ENCODE measurements around the gene CACHD1.
"Not testable (repeated sequence)": the region's sequence is repeated elsewhere in the genome, so short reads cannot be mapped to it uniquely, and the experiment has no call there.

The CACHD1 gene

DNA sequence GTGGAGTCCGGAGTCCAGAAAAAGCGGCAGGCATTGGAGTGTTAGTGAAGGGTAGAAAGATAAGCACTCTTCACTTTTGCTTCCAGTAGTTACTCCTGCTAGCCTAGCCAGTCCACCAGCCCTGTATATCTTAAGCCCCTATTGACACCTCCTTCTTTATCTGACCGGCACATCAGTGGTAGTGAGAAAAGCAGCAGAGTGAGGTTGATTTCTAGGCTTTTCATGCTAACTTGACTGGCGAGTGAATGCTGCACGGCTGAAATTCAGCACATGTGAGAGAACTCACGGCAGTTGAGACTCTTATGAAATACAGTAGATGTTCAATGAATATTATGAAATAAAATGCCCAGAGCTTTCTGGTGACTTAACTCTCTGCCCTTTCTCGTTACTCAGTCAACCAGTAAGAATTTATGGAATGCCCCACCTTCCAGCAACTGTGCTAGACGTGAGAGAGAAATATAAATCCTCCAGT lies 128.2 kb downstream of the CACHD1 start:
- DNase-seq, result no peak

DNA sequence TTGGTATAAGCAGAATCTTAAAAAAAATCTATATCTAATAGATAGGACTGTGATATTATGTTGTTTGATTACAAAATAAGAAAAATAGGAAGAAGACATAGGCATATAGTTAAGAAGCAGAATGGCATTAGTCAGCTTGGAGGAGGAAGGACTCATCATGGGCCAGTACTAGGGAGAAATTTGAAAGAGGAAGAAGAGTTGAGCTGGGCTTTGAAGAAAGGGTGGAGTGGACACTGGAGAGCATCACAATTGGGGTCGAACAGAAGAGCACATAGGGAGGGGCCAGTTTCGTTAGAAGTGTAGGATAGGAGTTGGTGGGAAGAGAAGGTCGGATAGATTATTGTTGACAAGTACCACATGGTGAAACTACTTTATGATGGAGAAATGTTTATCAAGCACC lies 129.3 kb downstream of the CACHD1 start:
- DNase-seq, result no peak

DNA sequence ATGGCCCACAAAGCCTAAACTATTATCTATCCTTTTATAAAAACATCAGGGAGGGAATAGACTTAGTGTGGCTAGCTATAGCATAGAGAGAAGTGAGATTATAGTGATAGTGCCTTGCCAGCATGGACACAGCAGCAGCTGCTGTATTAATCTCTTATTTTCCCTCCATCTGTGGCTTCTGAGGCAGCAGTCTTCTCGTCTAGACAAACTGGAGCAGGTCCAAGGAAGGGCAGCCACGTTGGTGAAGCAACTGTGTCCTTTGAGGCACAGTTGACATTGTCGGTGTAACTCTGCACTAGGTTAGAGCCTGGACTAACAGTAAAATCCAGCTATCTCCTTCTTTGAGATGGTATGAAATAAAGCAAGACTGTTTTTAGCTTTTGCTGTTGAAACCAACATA lies 131.3 kb downstream of the CACHD1 start:
- DNase-seq, result no peak

DNA sequence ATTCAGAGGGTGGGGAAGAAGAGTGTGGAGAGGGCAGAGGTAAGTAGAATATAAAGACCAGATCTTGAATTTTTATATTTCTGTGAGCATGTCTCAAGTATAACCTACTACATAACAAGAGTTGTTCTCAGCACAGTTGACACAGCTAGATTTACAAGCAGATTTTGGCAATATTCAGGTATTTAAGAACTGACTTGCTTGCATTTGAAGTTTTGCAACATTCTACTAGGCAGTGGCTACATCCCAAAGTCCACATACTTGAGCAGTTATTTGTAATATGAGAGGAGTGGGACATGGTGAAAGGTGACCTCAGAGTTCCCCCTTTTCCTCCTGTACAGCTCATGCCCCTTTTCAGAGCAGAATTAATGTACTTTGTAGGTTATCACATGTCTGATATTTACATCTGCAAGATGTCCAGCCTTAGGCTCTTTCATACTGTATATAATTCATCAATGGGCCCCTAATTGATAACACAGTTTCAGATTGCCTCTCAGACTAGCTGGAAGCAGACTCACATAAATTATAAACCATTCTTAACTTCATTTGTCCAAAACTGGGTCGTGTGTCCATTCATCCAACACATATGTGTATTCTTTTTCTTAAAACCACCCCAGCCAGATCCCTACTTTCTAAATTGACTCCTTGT lies 138.2 kb downstream of the CACHD1 start:
- DNase-seq, result no peak

DNA sequence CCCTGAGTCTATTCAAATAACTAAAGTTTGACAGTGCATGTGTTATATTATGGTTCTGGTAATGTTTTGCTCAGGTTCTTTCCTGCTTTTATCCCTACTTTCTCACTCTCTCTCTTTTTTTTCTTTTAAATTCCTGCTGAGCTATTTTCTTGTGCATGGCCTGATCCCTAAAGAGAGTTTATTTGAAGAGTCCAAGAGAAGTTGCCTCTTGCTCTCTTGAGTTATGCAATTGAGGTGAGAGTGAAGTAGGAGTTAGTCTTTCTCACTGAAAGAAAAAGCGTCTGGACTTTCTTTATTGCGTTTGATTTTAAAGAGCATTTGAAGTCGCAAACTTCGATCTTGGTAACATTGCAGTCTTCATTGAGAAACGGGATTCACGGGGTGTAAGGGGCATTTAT lies 138.7 kb downstream of the CACHD1 start:
- no peak for DNase-seq

DNA sequence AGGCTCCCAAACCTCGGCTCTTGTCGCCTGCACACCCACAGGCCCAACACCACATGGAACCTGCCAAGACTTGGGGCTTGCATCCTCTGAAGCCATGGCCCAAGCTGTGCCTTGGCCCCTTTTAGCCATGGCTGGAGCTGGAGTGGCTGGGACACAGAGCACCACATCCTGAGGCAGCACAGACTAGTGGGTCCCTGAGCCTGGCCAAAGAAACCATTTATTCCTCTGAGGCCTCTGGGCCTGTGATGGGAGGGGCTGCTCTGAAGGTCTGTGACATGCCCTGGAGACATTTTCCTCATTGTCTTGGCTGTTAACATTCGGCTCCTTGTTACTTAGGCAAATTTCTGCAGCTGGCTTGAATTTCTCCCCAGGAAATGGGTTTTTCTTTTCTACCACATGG lies 141.0 kb downstream of the CACHD1 start:
- DNase-seq, result not testable (repeated sequence)

DNA sequence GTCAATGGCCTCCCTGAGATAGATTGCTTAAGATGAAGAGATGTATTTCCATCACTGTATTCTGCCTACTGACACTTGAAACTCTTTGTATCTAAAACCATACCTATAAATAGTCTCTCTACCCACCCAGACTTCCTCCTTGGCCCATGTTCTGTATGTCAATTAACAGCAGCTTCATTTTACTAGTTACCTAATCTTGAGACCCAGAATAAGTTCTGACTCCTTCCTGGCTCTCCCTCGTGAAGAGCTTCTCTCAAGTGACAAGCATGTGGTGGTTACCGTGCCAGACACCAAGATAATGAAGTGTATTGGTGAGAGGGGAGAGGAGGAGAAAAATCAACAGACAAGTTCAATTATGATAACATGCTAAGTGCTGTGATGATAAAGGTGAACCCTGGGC lies 146.1 kb downstream of the CACHD1 start:
- DNase-seq, result no peak

DNA sequence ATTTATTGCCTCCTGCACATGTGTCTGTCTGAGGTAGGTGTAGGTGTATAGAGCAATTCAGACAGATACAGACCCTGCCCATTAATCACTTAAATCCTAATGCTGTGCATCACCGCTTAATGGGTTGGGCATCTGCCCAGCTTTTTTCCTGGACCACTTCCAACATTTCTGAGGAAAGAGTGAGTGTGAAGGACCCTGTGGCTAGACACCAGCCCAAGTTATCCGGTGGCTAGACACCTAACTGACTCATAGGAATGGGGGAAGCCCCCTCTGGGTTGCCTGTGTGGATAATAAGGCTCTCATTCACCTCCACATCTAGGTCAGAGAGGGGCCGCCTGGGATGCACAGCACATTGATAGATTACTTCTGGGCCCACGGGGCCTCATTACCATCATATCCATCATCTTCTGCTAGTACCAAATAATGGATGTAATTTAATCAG lies 153.8 kb downstream of the CACHD1 start:
- DNase-seq, result no peak

DNA sequence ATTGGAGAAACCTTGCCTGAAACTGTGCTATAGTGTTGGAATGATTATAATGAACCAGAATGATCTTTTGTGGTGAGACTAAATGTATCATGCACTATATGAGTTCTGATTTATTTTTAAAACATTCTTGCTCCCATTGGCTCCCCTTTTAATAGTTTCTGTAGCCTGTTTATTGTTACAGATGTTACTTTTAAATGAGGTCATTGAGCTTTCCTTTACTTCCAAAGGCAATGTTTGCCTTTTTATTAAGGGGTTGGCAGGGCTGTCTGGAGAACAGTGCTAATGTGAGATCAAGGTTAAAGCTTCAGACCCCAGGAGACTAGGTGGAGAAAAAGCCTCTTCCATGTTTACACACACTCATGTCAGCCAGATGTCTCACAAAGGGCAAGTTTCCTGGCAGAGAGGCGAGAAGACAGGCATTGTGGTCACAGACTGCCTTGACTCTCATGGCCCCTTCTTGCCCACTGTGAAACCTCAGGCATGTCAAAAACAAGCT lies 154.3 kb downstream of the CACHD1 start:
- DNase-seq, result no peak

DNA sequence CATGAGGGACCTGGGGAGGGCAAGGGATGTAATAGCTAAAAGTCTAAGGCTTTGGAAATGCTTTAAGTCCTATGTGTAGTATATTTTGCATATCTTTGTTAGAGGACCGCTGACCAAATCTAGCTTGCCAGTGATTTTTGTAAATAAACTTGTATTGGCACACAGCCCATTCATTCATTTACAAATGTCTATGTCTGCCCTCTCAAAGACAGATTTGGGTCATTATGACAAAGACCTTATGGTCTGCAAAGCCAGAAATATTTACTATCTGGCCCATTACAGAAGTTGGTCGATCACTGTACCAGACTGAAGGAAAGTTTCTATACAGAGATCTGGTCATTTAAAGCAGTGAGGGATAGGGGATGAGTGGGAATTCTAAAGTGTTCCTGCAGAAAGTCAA lies 154.9 kb downstream of the CACHD1 start:
- no peak for DNase-seq

DNA sequence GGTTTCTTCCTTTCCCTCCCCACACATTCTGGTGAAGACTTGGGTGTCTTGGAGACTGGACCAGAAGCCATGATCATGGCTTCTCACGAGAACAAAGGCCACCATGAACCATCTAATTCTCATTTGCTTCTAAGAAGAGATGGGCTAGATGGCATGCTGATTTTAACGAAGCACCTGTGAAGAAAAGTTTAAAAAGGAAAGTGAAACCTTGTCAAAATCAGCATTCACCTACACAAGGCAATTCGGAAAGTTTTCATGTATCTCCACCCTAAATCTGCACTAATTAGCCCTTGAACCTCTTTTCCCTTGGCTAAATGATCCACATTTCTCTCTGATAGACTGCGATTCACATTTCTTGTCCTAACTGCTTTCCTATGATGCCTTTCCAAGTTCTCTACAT lies 160.7 kb downstream of the CACHD1 start:
- no peak for DNase-seq

DNA sequence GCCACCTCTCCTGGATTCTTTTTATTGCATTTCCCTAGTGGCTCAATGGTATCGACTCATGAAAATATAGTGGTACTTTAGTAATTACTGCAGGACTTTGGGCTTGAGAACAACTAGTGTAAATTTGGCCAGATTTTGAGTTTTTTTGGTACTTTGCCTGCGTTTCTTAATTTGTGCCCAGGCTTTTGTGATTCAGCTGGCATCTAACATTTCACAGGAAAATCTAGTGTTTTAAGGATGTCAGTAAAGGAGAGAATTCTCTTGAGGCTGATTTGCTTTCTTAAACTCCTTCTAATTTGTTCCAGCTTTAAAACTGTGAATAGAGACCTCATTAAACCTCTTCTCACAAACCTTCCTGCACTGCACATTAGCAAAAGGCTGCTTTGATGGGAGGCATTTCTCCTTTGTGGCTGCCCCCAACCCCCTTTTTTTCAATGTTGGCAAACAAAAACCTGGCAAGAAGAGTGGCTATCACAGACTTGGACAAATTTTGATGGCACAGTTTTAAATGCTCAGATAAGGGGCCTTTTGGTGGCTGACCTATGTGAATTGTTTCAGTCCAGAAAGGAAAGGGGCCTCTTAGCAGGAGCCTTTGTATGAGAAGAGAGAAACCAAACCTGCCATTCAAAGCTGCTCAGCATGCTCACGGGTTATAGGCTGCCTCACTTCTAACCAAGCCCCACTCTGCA lies 161.6 kb downstream of the CACHD1 start:
- no peak for DNase-seq

DNA sequence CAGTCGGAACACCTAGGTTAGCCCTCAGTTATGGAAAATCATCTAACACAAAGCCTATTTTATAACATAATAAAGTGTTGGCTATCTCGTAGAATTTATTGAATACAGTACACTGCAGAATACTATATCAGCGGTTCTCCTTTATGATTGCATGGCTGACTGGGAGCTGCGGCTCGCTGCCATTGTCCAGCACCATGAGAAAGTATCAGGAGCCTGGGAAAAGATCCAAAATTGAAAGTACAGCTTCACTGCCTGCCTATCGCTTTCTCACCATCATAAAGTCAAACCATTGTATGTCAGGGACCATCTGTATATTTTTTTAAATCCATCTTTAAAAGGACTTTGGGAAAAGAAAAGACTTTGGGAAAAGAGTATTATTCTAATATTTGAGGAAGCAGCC lies 163.0 kb downstream of the CACHD1 start:
- no peak for DNase-seq

DNA sequence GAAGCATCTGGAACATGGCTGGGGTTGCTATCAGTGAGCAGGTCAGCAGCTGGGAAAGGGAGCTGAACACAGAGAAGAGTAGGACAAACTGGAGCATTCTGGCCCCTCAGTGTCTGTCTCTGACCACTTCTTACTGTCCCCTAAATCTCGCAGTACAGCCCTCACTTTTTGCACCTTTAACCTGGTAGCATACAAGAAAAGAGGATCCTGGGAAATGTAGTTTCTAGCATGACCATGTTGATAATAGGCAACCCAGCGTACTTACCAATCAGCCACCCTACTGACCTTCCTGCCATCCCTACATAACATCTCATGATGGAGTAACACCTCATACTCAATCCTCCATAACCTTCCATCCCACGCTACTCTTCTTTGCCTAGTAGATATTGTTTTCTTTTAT lies 175.8 kb downstream of the CACHD1 start:
- DNase-seq, result no peak

DNA sequence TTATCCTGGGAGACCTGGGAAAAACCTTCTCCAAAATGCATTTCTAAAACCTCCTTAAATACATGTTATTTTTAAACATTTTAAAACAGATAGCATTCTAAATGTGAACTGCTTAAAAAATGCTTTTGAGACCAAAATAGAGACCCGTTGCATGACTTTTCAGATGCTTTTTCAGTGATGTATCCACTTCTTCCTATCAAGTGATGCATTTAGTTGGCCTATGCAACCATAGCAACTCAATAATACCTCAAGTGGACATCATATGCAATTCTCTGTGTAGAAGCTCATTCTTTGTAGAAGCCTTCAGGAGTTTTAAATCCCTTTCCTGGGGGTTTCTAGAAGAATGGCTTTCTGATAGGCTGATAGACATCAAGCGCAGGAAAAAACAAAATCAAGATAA lies 180.5 kb downstream of the CACHD1 start:
- no peak for DNase-seq

DNA sequence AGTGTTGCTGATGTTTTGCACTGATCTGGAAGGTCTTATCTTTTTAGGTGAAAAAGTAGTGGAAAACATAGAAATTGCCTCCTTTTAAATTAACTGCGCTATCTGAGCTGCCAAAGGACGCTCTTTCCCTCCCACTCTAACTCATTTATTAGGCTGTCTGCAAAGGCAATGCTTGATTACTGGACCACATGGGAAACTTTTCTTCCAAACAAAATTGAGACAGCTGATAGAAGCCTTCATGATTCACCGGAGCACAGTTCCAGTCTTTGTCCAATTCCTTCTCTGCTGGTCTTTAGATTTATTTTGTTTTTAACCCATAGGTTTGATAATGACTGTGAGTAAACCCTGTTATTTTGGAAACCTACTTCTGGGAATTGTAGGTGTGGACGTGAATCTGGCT lies 181.9 kb downstream of the CACHD1 start:
- no peak for DNase-seq

DNA sequence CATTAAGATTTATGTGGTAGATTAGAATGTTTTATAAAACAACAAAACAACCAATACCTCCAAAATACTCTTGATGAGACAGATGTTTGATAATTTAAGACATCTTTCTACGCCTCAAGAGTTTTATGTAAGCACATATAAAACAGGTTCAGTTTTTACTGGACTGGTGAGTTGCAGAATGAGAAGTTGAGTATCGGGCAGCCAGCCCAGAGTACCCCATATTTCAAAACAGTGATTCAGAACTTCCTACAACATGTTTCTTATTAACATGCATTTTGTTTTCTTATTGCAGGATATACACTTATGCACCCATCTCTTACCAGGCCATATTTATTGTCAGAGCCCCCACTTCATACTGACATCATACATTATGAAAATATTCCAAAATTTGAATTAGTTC lies 183.5 kb downstream of the CACHD1 start:
- no peak for DNase-seq

DNA sequence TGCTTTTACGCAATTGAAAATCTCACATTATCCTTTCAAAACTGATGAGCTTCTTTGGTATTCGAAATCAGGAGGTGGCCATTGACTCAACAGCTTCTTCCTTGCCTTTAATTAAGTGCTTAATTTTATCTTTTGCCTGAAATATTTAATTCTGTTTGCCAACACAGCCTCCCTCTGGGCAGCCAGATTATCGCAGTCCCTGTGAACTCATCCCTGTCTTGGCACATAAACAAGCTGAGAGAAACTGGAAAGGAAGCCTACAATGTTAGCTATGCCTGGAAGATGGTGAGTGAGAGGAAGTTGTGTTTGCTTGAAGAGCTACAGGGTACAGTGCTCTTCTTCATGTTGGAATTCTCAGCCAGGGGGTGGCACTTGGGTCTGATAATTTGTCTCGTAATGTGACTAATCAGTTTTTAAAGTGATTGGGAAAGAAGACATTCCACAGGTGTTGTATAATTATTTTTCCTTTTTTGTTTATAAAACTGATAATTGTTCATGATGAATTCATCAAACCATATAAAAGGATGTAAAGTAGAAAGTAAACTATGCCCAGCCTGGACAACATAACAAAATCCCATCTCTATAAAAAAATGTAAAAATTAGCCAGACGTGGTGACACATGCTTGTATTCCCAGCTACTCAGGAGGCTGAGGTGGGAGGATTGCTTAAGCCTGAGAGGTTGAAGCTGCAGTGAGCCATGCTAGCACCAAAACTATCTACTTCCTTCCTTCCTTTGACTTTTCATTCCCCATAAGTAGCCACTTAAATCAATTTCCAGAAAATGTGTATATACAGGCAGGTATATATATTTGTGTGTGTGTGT lies 184.8 kb downstream of the CACHD1 start:
- DNase-seq, result no peak

DNA sequence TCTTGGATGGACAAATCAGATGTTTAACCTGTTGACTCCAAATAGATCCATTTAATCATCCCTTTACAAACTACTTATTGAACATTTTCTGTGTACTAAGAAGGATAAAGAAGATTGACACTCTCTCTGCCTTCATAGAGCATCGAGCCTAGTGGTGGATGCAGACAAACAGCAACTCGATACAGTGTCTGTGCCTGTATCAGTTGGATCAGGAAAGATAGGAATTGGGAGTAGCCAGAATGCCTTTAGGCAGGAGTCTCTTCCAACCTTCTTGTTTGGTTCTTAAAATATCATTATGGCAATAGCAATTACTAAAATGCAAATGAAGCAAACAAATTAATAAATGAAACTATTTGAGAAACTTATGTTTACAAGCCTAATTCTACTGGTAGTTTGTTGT lies 185.9 kb downstream of the CACHD1 start:
- DNase-seq, result no peak

DNA sequence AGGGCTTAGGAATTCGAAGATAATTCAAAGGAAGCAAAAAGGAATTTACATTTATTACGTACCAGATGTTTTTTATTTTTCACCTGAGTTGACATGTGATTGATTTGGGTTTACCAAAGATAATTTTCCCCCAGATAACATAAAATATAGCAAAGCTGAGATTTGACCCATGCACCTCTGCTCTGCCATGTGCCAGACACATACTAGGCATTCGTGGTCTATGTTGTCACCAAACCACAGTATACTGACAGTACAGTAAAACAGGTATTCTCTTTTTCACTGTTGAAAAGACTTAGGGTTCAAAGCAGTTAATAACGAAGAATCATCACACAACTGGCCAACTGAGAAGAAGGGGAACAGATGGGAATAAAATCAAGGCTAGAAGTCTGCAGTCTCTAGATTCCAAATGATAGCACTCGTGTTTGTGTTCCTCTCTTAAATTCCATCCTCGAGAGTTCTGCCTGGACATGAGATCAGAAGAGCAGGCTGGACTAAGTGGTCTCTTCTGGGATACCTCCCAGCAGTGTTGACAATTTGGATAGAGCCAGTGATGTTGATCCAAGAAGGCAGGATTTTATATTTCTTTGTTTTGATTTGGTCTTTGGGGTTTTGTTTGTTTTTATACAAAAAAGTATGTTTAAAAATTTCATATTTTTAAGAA lies 189.7 kb downstream of the CACHD1 start:
- DNase-seq, result no peak

DNA sequence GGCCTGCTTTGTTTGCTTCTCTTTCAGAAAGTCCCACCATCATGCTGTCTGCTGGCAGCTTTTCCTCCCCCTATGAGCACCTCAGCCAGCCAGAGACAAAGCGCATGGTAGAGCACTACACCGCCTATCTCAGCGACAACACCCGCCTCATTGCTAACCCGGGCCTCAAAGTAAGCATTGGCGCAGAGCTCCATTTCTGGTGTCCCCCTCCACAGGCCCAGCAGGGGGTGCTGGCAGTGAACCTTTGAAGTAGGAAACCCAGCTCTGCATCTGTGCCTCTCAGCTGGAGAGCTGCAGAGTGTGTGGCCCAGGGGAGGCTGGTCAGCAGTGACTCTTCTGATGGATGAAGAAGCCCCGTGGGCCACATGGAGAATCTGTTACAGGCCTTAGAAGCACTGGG lies 193.7 kb downstream of the CACHD1 start:
- DNase-seq, result no peak

DNA sequence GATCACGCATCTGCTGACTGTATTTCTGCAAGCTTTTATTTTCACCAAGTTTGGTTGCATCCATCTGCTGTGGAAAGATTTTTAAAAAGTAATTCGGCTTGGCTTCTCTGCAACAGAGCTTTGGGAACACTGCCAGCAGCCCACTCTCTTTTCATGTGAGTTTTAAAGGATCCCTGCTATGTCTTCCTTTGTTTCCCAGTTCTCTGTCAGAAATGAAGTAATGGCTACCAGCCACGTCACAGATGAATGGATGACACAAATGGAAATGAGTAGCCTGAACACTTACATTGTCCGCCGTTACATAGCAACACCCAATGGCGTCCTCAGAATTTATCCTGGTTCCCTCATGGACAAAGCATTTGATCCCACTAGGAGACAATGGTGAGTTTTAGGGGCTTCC lies 194.4 kb downstream of the CACHD1 start:
- no peak for DNase-seq

DNA sequence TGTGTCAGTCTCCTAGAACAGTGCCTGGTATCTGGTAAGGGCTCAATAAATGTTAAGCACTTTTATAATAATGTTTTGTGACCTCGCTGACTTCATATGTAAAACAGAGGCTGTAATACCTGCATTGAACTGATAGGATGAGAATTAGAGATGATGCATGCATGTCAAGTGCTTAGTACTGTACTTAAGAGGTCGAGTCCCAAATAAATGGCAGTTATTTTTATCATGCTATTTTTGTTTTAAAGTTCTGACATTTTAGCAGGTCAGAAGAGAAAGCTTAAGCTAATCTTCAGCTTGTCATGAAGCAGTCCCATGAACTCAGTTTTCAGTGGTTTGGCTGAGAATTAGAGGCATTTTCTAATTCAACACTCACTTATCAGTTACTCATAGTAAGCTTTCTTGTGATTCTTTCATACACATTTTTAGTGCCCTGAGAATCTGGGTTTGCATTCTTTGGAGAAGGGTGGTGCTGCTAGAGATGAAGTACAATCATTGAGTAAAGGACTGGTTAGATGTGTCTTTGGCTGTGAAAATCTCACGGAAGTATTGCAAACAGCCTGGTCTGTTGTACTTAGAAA lies 199.3 kb downstream of the CACHD1 start:
- no peak for DNase-seq

All from effector CD8-positive, alpha-beta T cell (primary cell).